Activated naive CD4-positive, alpha-beta T cell treated with anti-CD3 and anti-CD28 coated beads for 36 hours (primary cell): ENCODE measurements around the gene MICALL2. TPM values are rescaled to one million over a fixed set of nuclear protein-coding genes. Genes with fewer than 3 reads are reported as not detected.
"Not testable (repeated sequence)": the region's sequence is repeated elsewhere in the genome, so short reads cannot be mapped to it uniquely, and the experiment has no call there.

Source experiments
- CTCF ChIA-PET: fragments of 350-600 bp; sonication (Branson Sonifier 250); formaldehyde crosslinking; loops from one replicate; lab custom pipeline; 2021; ENCODE audit warnings: antibody characterized with exemption; lab: Charles Lee
- DNase-seq: peaks from one replicate; pipeline ENCODE4 v3.0.0-alpha.2; 2020
- H3K27ac Mint-ChIP-seq: one replicate; pipeline ENCODE4 v1.8.0; 2021; ENCODE audit warnings: mild to moderate bottlenecking, mixed read lengths
- H3K27me3 Mint-ChIP-seq: one replicate; pipeline ENCODE4 v1.8.0; 2021; ENCODE audit warnings: low read depth, mixed read lengths
- H3K36me3 Mint-ChIP-seq: one replicate; pipeline ENCODE4 v1.8.0; 2021; ENCODE audit warnings: low read depth, mixed read lengths
- H3K4me1 Mint-ChIP-seq: one replicate; pipeline ENCODE4 v1.8.0; 2021; ENCODE audit warnings: low read depth, mixed read lengths
- H3K4me3 Mint-ChIP-seq: one replicate; pipeline ENCODE4 v1.8.0; 2021; ENCODE audit warnings: mild to moderate bottlenecking, moderate library complexity, mixed read lengths
- H3K9me3 Mint-ChIP-seq: one replicate; pipeline ENCODE4 v1.8.0; 2021; ENCODE audit warnings: mixed read lengths
- intact Hi-C: fragments of 100-400 bp; cut with micrococcal nuclease; formaldehyde crosslinking; loops from one replicate; pipeline ENCODE4 v1.15.1; 2023
- total RNA-seq, 2 experiments: library from RNA; stranded (reverse); gene quantifications; one replicate each; pipeline ENCODE4 v1.2.3, GENCODE V29; 2021

Gene MICALL2
- total RNA-seq, 2 experiments from 2014 or later = 3.7 to 4.2 TPM

- Mint-ChIP-seq H3K27ac (no peak overlapping the region), H3K27me3 (no peaks in the 10 kb centered on the region), H3K4me1 (no peaks in the 10 kb centered on the region), H3K4me3 (no peak overlapping the region), H3K9me3 (no peaks in the 10 kb centered on the region), H3K36me3 (no peaks in the 10 kb centered on the region)
- CTCF ChIA-PET = no interaction called here
- intact Hi-C loops = no loop called here
- DNase-seq = no peak
Observed at GRCh38 chr7:1450431-1450830, 8.8 kb downstream of the MICALL2 start.

- intact Hi-C loops = no loop called here
- Mint-ChIP-seq H3K27me3 (no peaks in the 10 kb centered on the region), H3K4me3 (no peak overlapping the region), H3K4me1 (no peaks in the 10 kb centered on the region), H3K9me3 (no peaks in the 10 kb centered on the region), H3K27ac (no peak overlapping the region), H3K36me3 (no peaks in the 10 kb centered on the region)
- CTCF ChIA-PET = interaction anchor here (1.5 kb wide), 1 partner anchor 25 kb away, joined by 4 read pairs; no protein-coding TSS in a partner anchor
- DNase-seq = no peak
Observed at GRCh38 chr7:1449951-1450350, 9.3 kb downstream of the MICALL2 start.

GRCh38 chr7:1449501-1449900, 9.8 kb downstream of the MICALL2 start:
- no peak overlapping the region for H3K27ac Mint-ChIP-seq
- no peak for DNase-seq
- intact Hi-C loops = no loop called here
- H3K27me3 Mint-ChIP-seq = no peaks in the 10 kb centered on the region
- CTCF ChIA-PET = interaction anchor here (1.0 to 1.5 kb wide), 2 partner anchors 17 to 25 kb away, joined by 4 read pairs; no protein-coding TSS in a partner anchor
- H3K4me1 Mint-ChIP-seq = no peaks in the 10 kb centered on the region
- H3K9me3 Mint-ChIP-seq = no peaks in the 10 kb centered on the region
- H3K36me3 Mint-ChIP-seq = no peaks in the 10 kb centered on the region
- H3K4me3 Mint-ChIP-seq = no peak overlapping the region

GRCh38 chr7:1448958-1449357, 10.3 kb downstream of the MICALL2 start:
- H3K27ac Mint-ChIP-seq = no peak overlapping the region
- H3K27me3 Mint-ChIP-seq = no peaks in the 10 kb centered on the region
- H3K36me3 Mint-ChIP-seq = no peaks in the 10 kb centered on the region
- no peak for DNase-seq
- H3K4me3 Mint-ChIP-seq = no peak overlapping the region
- no peaks in the 10 kb centered on the region for H3K4me1 Mint-ChIP-seq
- CTCF ChIA-PET = interaction anchor here (1.0 to 1.5 kb wide), 2 partner anchors 16 to 26 kb away, joined by 4 read pairs; no protein-coding TSS in a partner anchor
- intact Hi-C loops = no loop called here
- H3K9me3 Mint-ChIP-seq = no peaks in the 10 kb centered on the region

GRCh38 chr7:1447551-1448244, 11.6 kb downstream of the MICALL2 start:
- no peak overlapping the region for H3K4me3 Mint-ChIP-seq
- intact Hi-C loops = no loop called here

GRCh38 chr7:1447112-1447511, 12.2 kb downstream of the MICALL2 start:
- H3K9me3 Mint-ChIP-seq = no peaks in the 10 kb centered on the region
- H3K27me3 Mint-ChIP-seq = no peaks in the 10 kb centered on the region
- H3K27ac Mint-ChIP-seq = no peak overlapping the region
- H3K4me1 Mint-ChIP-seq = no peaks in the 10 kb centered on the region
- no peak overlapping the region for H3K4me3 Mint-ChIP-seq
- no peak for DNase-seq
- no peaks in the 10 kb centered on the region for H3K36me3 Mint-ChIP-seq
- intact Hi-C loops = no loop called here
- CTCF ChIA-PET = no interaction called here

More at GRCh38 chr7:1447551-1448244, 11.6 kb downstream of the MICALL2 start:
- Mint-ChIP-seq H3K36me3 (no peaks in the 10 kb centered on the region), H3K4me1 (no peaks in the 10 kb centered on the region), H3K27me3 (no peaks in the 10 kb centered on the region), H3K9me3 (no peaks in the 10 kb centered on the region), H3K27ac (no peak overlapping the region)
- no peak for DNase-seq
- CTCF ChIA-PET = no interaction called here

- Mint-ChIP-seq H3K9me3 (no peaks in the 10 kb centered on the region), H3K4me1 (no peaks in the 10 kb centered on the region), H3K27ac (no peak overlapping the region), H3K27me3 (no peaks in the 10 kb centered on the region), H3K36me3 (no peaks in the 10 kb centered on the region), H3K4me3 (no peak overlapping the region)
- CTCF ChIA-PET = no interaction called here
- intact Hi-C loops = no loop called here
- DNase-seq = no peak
Observed at GRCh38 chr7:1446620-1447032, 12.6 kb downstream of the MICALL2 start.

- H3K4me1 Mint-ChIP-seq, DNase-seq, H3K9me3 Mint-ChIP-seq, H3K36me3 Mint-ChIP-seq, H3K27ac Mint-ChIP-seq, CTCF ChIA-PET, H3K4me3 Mint-ChIP-seq, H3K27me3 Mint-ChIP-seq, intact Hi-C loops: not testable (repeated sequence)
Observed at GRCh38 chr7:1446026-1446425, 13.2 kb downstream of the MICALL2 start.

- Mint-ChIP-seq H3K4me3 (no peak overlapping the region), H3K9me3 (no peaks in the 10 kb centered on the region), H3K27ac (no peak overlapping the region), H3K4me1 (no peaks in the 10 kb centered on the region), H3K27me3 (no peaks in the 10 kb centered on the region), H3K36me3 (no peaks in the 10 kb centered on the region)
- intact Hi-C loops = no loop called here
- CTCF ChIA-PET = no interaction called here
- no peak for DNase-seq
Observed at GRCh38 chr7:1445341-1445740, 13.9 kb downstream of the MICALL2 start.

- no peaks in the 10 kb centered on the region for H3K9me3 Mint-ChIP-seq
- DNase-seq = no peak
- H3K4me1 Mint-ChIP-seq = no peaks in the 10 kb centered on the region
- no peak overlapping the region for H3K27ac Mint-ChIP-seq
- no peak overlapping the region for H3K4me3 Mint-ChIP-seq
- CTCF ChIA-PET = no interaction called here
- H3K36me3 Mint-ChIP-seq = no peaks in the 10 kb centered on the region
- intact Hi-C loops = no loop called here
- H3K27me3 Mint-ChIP-seq = no peaks in the 10 kb centered on the region
Observed at GRCh38 chr7:1444925-1445322, 14.3 kb downstream of the MICALL2 start.

GRCh38 chr7:1444214-1444924, 14.9 kb downstream of the MICALL2 start:
- H3K4me1 Mint-ChIP-seq = no peaks in the 10 kb centered on the region
- H3K9me3 Mint-ChIP-seq = peaks cover under 1% of the 10 kb centered on the region
- CTCF ChIA-PET = no interaction called here
- intact Hi-C loops = no loop called here
- no peak for DNase-seq
- H3K27me3 Mint-ChIP-seq = no peaks in the 10 kb centered on the region
- no peaks in the 10 kb centered on the region for H3K36me3 Mint-ChIP-seq
- H3K27ac Mint-ChIP-seq = no peak overlapping the region
- H3K4me3 Mint-ChIP-seq = no peak overlapping the region

GRCh38 chr7:1443587-1444200, 15.6 kb downstream of the MICALL2 start:
- H3K36me3 Mint-ChIP-seq, H3K27ac Mint-ChIP-seq, H3K4me3 Mint-ChIP-seq, H3K4me1 Mint-ChIP-seq, H3K27me3 Mint-ChIP-seq, CTCF ChIA-PET, H3K9me3 Mint-ChIP-seq, DNase-seq, intact Hi-C loops: not testable (repeated sequence)
